Astrocyte (in vitro differentiated cells and primary cell): Measurements from ENCODE around the gene TOP3B.

Experiments used
- CTCF ChIP-seq: IDR thresholded peaks from 2 replicates; pipeline ENCODE4 v1.5.1; 2011; ENCODE audit warnings: low read depth, mild to moderate bottlenecking, inconsistent platforms, low read length, moderate library complexity; ENCODE audit not compliant: insufficient read depth
- EZH2 ChIP-seq: IDR thresholded peaks from 2 replicates; pipeline ENCODE4 v1.6.1; 2012; ENCODE audit warnings: mild to moderate bottlenecking, low read length, inconsistent platforms; ENCODE audit not compliant: insufficient read depth

- TF ChIP-seq CTCF (no peak), EZH2 (no peak)
These were observed 10.1 kb upstream of the TOP3B start for GRCh38 chr22:21992593-21993237.
